Pons (tissue), 1 donor: ENCODE results near the gene ZNF711.
"Not testable (repeated sequence)": the region's sequence is repeated elsewhere in the genome, so short reads cannot be mapped to it uniquely, and the experiment has no call there.

ENCODE experiments used
- DNase-seq: peaks from one replicate; pipeline ENCODE4 v3.0.0-alpha.2; 2016; ENCODE audit warnings: low spot score

ZNF711 gene

GRCh38 chrX:85243761-85244449 is at the start of gene ZNF711, which contains the start of gene SATL1:
TSS of gene ZNF711 (plus strand) at chrX:85243991. CDS start at chrX:85247573, 3,582 bp downstream.
TSS of gene SATL1 (minus strand) at chrX:85243779. CDS start at chrX:85108968, 134,811 bp downstream.
- peak; percentile 37 for DNase-seq

GRCh38 chrX:85196319-85196718 is 47.5 kb upstream of the ZNF711 start:
- no peak for DNase-seq

- DNase-seq, result no peak
Measured at GRCh38 chrX:85203461-85203970, 40.3 kb upstream of the ZNF711 start.

GRCh38 chrX:85213792-85214530 is 29.8 kb upstream of the ZNF711 start:
- no peak for DNase-seq

GRCh38 chrX:85215946-85216345 is 27.8 kb upstream of the ZNF711 start:
- DNase-seq, result no peak

- no peak for DNase-seq
Measured at GRCh38 chrX:85221361-85221760, 22.4 kb upstream of the ZNF711 start.

- no peak for DNase-seq
Measured at GRCh38 chrX:85223359-85223758, 20.4 kb upstream of the ZNF711 start.

- DNase-seq, result peak; percentile 8
Measured at GRCh38 chrX:85243155-85243554, 636 bp upstream of the ZNF711 start.

- DNase-seq, result peak; percentile 19
Measured at GRCh38 chrX:85244450-85245211, 840 bp downstream of the ZNF711 start.

GRCh38 chrX:85285286-85285685 is 41.5 kb downstream of the ZNF711 start:
- DNase-seq, result not testable (repeated sequence)

- no peak for DNase-seq
Measured at GRCh38 chrX:85288992-85289723, 45.4 kb downstream of the ZNF711 start.

GRCh38 chrX:85303544-85303943 is 59.8 kb downstream of the ZNF711 start:
- DNase-seq, result no peak

- DNase-seq, result no peak
Measured at GRCh38 chrX:85309717-85310116, 65.9 kb downstream of the ZNF711 start.

GRCh38 chrX:85311348-85311747 is 67.6 kb downstream of the ZNF711 start:
- not testable (repeated sequence) for DNase-seq
